ENCODE data around the gene CCDC3. TPM values are rescaled to one million over a fixed set of nuclear protein-coding genes. Genes with fewer than 3 reads are reported as not detected.
A peak's percentile ranks its signal among the peaks of the same experiment; 100 is the strongest.

Gene CCDC3
- total and polyA plus RNA-seq, 2 experiments from 2014 or later: 4.3 to 6.7 TPM

GRCh38 chr10:12846718-12847117 lies 154.8 kb downstream of the CCDC3 start:
- H3K4me1 ChIP-seq (ENCODE audit: low read depth): no peaks in the 10 kb centered on the region
- H3K27ac ChIP-seq: no peak overlapping the region
- H3K27me3 ChIP-seq: no peaks in the 10 kb centered on the region
- no peak overlapping the region for H3K4me3 ChIP-seq
- H3K9me3 ChIP-seq (ENCODE audit: low read depth): no peaks in the 10 kb centered on the region
- peak in 1 of 2 donors; percentile 83 for DNase-seq (ENCODE audit: low read depth in 1 of 2, low spot score in 1 of 2)
- no peak for TF ChIP-seq CTCF (IDR thresholded peaks at IDR 0.05; ENCODE audit: low read depth, low read length)
- no peaks in the 10 kb centered on the region for H3K36me3 ChIP-seq

Other genes starting within 250 kb of the CCDC3 start
- 9.8 and 12.4 TPM in 2 replicates for gene OPTN, start 98.5 kb upstream of the CCDC3 start, total RNA-seq
- 16.8 and 21.3 TPM in 2 replicates for gene OPTN, start 98.5 kb upstream of the CCDC3 start, polyA plus RNA-seq
- 3.9 and 4.8 TPM in 2 replicates for gene MCM10, start 159.8 kb upstream of the CCDC3 start, total RNA-seq
- 6.9 and 10.0 TPM in 2 replicates for gene MCM10, start 159.8 kb upstream of the CCDC3 start, polyA plus RNA-seq
- gene UCMA, start 232.7 kb upstream of the CCDC3 start, total RNA-seq: not detected in 2 replicates
- gene UCMA, start 232.7 kb upstream of the CCDC3 start, polyA plus RNA-seq: not detected in 2 replicates